ENCODE results near the gene GRM7. TPM values are rescaled to one million over a fixed set of nuclear protein-coding genes. Genes with fewer than 3 reads are reported as not detected.

GRM7 gene
- total and polyA plus RNA-seq, 2 experiments from 2014 or later, result 0.40 TPM; not detected in 1

DNA sequence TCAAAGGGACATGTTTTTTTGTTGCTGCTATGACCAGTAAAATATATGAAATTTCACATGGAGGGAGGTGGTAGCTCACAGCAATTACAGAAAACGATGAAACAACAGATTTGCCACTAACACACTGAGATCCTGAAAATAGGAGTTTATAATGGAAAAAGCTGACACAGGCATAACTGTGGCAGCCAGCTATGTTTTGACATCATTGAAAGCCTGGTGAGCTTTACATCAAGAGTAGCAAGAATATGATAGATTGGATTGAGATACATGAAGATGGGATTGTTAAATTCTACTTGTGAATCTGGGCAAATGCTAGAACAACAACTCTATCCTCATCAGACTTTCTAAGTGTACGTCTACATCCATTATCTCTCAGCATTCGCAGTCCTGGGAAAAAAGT is 760.7 kb downstream of the GRM7 start:
- ATAC-seq (no peak), DNase-seq (ENCODE audit: low spot score) (no peak)
- no peak overlapping the region for H3K27ac ChIP-seq (ENCODE audit: low read depth)
- Mint-ChIP-seq H3K36me3 (ENCODE audit: low read depth) (no peaks in the 10 kb centered on the region), H3K4me3 (no peak overlapping the region), H3K4me1 (peaks cover 6% of the 10 kb centered on the region; the same call in 2 of the 3 replicates), H3K27ac (no peak overlapping the region), H3K27me3 (ENCODE audit: insufficient read depth, low read depth, poor library complexity) (no peaks in the 10 kb centered on the region), H3K9me3 (no peaks in the 10 kb centered on the region)
- H3K4me1 ChIP-seq (ENCODE audit: insufficient read depth), result no peaks in the 10 kb centered on the region
- H3K4me3 ChIP-seq, result no peak overlapping the region
- TF ChIP-seq NANOG (IDR thresholded peaks at IDR 0.05; ENCODE audit: borderline replicate concordance) (no peak), EZH2phosphoT487 (IDR thresholded peaks at IDR 0.05; ENCODE audit: unreplicated experiment) (no peak), ZNF331 (CRISPR knock-in tag; IDR thresholded peaks at IDR 0.05; ENCODE audit: low read depth) (no peak), ZNF114 (CRISPR knock-in tag; IDR thresholded peaks at IDR 0.05) (no peak), ETS1 (IDR thresholded peaks at IDR 0.05) (no peak), JUNB (IDR thresholded peaks at IDR 0.05; ENCODE audit: unreplicated experiment) (no peak), CREB1 (CRISPR knock-in tag; IDR thresholded peaks at IDR 0.05; ENCODE audit: low read depth) (no peak), EZH2 (IDR thresholded peaks at IDR 0.05; ENCODE audit: low read depth, unreplicated experiment) (no peak), STAT1 (IDR thresholded peaks at IDR 0.05; ENCODE audit: unreplicated experiment) (no peak), POLR2AphosphoS5 (IDR thresholded peaks at IDR 0.05; ENCODE audit: low read depth) (no peak), CTCF (conservative IDR thresholded peaks at IDR 0.05; ENCODE audit: low read depth in 2 of 2) (no peak)
- TF ChIP-seq, protein P1, sequence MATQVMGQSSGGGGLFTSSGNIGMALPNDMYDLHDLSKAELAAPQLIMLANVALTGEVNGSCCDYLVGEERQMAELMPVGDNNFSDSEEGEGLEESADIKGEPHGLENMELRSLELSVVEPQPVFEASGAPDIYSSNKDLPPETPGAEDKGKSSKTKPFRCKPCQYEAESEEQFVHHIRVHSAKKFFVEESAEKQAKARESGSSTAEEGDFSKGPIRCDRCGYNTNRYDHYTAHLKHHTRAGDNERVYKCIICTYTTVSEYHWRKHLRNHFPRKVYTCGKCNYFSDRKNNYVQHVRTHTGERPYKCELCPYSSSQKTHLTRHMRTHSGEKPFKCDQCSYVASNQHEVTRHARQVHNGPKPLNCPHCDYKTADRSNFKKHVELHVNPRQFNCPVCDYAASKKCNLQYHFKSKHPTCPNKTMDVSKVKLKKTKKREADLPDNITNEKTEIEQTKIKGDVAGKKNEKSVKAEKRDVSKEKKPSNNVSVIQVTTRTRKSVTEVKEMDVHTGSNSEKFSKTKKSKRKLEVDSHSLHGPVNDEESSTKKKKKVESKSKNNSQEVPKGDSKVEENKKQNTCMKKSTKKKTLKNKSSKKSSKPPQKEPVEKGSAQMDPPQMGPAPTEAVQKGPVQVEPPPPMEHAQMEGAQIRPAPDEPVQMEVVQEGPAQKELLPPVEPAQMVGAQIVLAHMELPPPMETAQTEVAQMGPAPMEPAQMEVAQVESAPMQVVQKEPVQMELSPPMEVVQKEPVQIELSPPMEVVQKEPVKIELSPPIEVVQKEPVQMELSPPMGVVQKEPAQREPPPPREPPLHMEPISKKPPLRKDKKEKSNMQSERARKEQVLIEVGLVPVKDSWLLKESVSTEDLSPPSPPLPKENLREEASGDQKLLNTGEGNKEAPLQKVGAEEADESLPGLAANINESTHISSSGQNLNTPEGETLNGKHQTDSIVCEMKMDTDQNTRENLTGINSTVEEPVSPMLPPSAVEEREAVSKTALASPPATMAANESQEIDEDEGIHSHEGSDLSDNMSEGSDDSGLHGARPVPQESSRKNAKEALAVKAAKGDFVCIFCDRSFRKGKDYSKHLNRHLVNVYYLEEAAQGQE (IDR thresholded peaks at IDR 0.05; ENCODE audit: unreplicated experiment), result no peak
- TF ChIP-seq, protein P2, sequence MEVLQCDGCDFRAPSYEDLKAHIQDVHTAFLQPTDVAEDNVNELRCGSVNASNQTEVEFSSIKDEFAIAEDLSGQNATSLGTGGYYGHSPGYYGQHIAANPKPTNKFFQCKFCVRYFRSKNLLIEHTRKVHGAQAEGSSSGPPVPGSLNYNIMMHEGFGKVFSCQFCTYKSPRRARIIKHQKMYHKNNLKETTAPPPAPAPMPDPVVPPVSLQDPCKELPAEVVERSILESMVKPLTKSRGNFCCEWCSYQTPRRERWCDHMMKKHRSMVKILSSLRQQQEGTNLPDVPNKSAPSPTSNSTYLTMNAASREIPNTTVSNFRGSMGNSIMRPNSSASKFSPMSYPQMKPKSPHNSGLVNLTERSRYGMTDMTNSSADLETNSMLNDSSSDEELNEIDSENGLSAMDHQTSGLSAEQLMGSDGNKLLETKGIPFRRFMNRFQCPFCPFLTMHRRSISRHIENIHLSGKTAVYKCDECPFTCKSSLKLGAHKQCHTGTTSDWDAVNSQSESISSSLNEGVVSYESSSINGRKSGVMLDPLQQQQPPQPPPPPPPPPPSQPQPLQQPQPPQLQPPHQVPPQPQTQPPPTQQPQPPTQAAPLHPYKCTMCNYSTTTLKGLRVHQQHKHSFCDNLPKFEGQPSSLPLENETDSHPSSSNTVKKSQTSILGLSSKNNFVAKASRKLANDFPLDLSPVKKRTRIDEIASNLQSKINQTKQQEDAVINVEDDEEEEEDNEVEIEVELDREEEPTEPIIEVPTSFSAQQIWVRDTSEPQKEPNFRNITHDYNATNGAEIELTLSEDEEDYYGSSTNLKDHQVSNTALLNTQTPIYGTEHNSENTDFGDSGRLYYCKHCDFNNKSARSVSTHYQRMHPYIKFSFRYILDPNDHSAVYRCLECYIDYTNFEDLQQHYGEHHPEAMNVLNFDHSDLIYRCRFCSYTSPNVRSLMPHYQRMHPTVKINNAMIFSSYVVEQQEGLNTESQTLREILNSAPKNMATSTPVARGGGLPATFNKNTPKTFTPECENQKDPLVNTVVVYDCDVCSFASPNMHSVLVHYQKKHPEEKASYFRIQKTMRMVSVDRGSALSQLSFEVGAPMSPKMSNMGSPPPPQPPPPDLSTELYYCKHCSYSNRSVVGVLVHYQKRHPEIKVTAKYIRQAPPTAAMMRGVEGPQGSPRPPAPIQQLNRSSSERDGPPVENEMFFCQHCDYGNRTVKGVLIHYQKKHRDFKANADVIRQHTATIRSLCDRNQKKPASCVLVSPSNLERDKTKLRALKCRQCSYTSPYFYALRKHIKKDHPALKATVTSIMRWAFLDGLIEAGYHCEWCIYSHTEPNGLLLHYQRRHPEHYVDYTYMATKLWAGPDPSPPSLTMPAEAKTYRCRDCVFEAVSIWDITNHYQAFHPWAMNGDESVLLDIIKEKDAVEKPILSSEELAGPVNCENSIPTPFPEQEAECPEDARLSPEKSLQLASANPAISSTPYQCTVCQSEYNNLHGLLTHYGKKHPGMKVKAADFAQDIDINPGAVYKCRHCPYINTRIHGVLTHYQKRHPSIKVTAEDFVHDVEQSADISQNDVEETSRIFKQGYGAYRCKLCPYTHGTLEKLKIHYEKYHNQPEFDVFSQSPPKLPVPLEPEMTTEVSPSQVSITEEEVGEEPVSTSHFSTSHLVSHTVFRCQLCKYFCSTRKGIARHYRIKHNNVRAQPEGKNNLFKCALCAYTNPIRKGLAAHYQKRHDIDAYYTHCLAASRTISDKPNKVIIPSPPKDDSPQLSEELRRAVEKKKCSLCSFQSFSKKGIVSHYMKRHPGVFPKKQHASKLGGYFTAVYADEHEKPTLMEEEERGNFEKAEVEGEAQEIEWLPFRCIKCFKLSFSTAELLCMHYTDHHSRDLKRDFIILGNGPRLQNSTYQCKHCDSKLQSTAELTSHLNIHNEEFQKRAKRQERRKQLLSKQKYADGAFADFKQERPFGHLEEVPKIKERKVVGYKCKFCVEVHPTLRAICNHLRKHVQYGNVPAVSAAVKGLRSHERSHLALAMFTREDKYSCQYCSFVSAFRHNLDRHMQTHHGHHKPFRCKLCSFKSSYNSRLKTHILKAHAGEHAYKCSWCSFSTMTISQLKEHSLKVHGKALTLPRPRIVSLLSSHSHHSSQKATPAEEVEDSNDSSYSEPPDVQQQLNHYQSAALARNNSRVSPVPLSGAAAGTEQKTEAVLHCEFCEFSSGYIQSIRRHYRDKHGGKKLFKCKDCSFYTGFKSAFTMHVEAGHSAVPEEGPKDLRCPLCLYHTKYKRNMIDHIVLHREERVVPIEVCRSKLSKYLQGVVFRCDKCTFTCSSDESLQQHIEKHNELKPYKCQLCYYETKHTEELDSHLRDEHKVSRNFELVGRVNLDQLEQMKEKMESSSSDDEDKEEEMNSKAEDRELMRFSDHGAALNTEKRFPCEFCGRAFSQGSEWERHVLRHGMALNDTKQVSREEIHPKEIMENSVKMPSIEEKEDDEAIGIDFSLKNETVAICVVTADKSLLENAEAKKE (CRISPR knock-in tag; IDR thresholded peaks at IDR 0.05), result no peak
- no peak overlapping the region for H2AFZ ChIP-seq
- no peaks in the 10 kb centered on the region for H3K27me3 ChIP-seq (ENCODE audit: insufficient read depth)
- H3K79me2 ChIP-seq (replicated peaks; ENCODE audit: insufficient read depth), result no peaks in the 10 kb centered on the region
- H3K9me2 ChIP-seq (ENCODE audit: insufficient read depth), result peaks cover 12% of the 10 kb centered on the region
- H3K4me2 ChIP-seq, result no peak overlapping the region
- H3K36me3 ChIP-seq (ENCODE audit: insufficient read depth), result no peaks in the 10 kb centered on the region
- H4K20me1 ChIP-seq (replicated peaks; ENCODE audit: insufficient read depth), result no peaks in the 10 kb centered on the region
- H3F3A ChIP-seq (replicated peaks; ENCODE audit: low read depth), result no peaks in the 10 kb centered on the region
